GM10266 (cell line): ENCODE results near the gene ZBTB47.

Experiments used
- DNase-seq: peaks from one replicate; pipeline ENCODE4 v3.0.0; 2012; ENCODE audit errors: extremely low spot score
- CTCF ChIP-seq: IDR thresholded peaks from 2 replicates; pipeline ENCODE4 v1.5.1; 2012; ENCODE audit warnings: mild to moderate bottlenecking, low read depth; ENCODE audit not compliant: control insufficient read depth, insufficient read depth; ENCODE audit errors: missing control alignments

ZBTB47 gene

DNA sequence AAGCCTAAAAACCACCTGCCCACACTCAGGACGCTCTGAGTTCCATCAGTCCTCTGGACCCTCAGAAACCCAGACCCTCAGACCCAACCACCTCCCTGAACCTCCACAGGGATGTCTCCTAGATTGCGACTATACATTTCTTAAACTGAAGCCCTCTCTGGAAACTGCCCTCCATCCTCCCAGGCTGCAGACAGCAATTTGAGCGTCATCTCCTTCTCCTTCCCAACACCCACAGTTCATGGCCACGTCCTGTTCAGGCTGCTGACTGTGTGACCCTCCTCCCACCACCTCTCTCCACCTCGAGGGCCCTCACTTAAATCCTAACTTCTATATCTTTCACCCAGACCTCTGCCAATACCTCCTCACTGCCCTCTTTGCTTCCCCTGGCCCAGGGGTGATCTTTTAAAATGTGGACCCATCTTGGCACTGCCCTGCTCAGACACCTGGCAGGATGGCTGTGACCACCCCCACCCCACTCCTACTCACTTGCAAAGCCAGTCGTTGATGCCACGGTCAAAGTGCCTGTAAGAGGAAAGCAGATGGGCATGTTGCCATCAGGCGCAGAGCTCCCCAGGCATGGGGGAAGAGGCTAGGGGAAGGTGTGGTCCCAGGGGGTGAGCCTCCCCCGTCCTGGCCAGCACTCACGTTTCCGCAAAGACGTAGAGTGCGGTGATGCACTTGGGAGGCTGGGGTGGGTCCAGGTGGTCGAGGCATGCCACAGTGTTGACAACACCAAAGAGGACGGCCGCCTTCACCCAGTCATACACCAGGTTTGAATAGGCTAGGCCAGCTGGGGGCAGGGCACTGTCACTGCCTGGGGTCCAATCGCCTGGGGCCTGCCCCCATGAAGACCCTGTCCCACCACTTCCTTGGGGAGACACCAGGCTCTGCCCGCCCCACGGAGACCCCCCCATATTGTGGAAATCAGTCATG, 43.1 kb downstream of the ZBTB47 start:
- no peak for TF ChIP-seq CTCF
- no peak for DNase-seq

DNA sequence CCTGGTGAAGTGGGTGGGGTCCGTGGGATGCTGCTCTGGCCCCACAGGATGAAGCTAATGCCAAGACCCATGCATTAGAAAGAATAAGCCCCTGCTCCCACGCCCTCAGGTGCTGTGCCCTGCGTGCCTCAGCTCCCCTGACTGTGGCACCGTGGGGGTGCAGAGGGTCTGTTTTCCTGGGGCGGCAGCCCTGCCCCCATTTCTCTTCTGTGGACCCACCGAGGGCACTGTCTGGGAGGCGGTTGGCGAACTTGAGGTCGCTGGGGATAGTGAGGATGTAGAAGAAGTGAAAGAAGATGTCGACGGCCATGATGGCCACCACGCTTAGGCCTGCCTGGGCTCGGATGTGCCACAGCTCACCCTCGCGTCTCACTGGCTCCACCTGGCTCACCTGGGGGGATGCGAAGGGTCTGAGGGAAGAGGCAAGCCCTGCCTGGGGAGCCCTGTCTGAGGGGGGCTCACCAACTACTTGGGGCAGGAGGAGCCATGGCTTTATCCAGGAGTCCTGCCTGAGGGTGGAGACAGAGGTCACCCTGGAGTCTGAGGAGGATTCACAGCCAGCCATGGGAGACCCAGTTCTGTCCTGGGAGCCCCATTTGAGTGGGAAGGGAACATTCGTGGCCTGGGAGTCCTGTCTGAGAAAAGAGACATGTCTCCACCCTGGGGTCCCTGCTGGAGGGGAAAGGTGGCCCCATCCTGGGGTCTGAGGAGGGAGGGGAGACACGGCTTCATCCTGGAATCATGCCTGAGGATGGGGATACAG, 44.0 kb downstream of the ZBTB47 start:
- DNase-seq, result no peak
- no peak for TF ChIP-seq CTCF

DNA sequence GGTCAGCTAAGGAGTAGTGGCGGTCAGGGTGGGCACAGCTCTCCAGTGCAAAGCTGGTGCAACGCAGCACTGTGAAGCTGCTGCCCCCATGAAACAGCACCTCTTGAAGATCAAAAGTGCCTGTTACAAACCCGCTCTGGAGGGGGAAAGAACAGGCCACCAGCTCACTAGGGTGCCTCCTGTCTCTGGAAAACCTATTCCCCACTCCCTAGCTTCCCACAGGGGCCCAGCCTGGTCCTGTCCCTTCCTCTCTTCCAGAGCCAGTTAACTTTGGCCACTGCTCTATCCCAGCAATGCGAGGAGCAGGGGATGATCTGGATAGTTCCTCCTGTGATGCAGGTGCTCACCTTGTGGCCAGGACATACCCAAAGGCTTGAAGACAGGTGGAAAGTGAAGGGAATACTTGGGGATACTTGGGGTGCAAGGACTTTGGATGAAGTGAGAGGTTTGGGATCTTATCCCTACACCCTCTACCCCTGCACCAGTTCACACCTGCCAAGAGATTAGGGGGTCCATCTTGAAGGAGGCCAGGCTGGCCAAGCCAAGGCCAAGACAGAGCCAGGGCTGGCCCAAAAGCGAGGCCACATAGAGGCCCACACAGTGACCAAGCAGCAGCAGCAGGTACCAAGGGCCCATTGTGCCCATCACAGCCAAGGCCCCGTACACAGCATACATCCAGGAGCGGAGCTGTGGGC, 44.9 kb downstream of the ZBTB47 start:
- TF ChIP-seq CTCF, result no peak
- DNase-seq, result no peak

GRCh38 chr3:42698911-42699230, 45.4 kb downstream of the ZBTB47 start:
- no peak for TF ChIP-seq CTCF
- no peak for DNase-seq

- no peak for TF ChIP-seq CTCF
Measured at GRCh38 chr3:42699511-42699971, 46.0 kb downstream of the ZBTB47 start.

DNA sequence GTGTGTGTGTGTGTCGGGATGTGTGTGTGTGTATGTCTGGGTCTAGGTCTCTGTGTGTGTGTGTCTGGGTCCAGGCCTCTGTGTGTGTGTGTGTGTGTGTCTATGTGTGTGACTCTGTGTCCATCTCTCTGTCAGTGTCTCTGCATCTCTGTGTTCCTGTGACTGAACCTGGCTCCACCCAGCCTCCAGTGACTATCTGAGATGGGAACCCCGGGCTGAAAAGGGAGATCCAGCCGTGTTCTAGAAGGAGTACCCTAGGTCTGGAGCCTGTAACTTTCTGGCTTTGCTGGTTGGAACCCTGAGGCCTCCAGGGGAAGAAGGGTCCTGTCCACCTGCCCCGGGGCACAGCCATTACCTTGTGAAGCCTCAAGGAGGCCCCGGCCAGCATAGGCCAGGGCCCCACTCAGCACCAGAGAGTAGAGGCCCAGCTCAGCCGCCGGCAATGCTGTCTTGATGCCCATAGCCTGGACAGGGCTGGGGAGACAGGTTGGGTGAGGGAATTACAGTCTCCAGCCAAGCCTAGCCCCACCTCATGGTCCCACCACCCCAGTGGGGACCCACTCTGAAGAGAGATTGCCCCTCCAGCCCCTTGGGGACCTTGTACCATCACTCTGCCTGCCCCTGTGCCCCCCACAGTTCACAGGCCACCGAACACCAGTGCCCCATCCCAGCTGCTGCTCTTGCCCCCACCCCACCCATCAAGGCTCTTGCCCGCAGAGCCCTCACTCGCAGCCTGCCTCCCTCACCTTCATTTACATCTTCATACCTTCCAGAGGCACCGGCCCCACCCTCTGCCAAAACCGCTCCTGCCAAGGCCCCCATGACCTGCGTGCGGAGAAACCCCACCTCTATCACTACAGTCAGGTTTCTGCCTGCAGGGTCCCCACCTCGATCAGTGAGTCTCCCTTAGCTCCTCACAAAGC, 47.1 kb downstream of the ZBTB47 start:
- no peak for TF ChIP-seq CTCF
- DNase-seq, result no peak

More at GRCh38 chr3:42699511-42699971, 46.0 kb downstream of the ZBTB47 start:
- no peak for DNase-seq
